T-helper 9 cell (primary cell): ENCODE results near the gene NDUFS7.

Experiments
- DNase-seq: peaks from one replicate; pipeline ENCODE4 v3.0.0-alpha.2; 2020

NDUFS7 gene

DNA sequence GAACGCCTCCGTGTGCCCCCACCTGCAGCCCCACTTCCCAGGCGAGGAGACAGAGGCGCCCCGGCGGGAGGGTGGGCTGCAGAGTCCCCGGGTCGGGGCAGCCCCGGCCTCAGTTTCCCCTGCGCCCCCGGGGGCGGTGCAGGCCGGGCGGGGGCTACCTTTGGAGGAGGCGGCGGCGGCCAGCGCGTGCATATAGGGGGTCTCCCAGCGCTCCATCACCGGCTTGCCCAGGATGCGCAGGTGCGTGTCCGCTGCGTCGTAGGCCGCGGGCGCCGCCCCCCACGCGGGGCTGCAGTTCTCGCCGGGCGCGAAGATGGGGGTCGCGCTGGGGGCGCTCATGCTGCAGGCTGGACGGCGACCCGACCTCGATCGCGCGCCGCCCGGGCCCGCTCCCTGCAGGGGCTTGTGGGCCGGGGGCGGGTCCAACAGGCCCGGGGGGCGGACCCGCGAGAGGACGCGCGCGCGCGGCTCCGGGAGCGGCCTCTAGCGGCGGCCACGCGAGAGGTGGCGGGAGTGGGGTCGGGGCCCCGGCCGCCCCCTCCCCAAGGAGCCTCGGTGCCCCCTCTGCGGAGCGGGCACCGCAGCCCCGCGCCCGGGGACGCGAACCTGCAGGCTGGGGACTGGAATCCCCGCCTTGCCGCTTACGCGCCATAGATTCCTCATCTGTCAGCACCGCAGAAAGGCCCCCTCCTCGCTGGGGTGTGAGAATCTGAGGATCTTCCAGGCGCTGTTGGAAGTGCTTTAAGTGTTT lies 17.6 kb downstream of the NDUFS7 start, which contains the start of gene GAMT:
Gene GAMT, minus strand, starts transcription at position 405 of the 751 bp plus-strand sequence. Its CDS starts 66 bp downstream, at position 339.
- DNase-seq: peak; percentile 46

DNA sequence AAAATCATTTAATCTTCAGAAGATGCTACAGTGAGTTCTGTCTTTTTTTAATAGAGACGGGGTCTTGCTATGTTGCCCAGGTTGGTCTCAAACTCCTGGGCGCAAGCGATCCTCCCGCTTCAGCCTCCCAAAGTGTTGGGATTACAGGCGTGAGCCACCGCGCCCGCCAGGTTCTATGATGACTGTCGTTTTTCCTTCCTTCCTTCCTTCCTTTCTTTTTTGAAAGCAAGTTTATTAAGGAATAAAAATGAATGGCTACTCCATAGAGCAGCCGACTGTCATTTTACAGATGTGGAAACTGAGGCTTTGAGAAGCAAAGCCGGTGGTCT lies 18.1 kb downstream of the NDUFS7 start:
- no peak for DNase-seq

DNA sequence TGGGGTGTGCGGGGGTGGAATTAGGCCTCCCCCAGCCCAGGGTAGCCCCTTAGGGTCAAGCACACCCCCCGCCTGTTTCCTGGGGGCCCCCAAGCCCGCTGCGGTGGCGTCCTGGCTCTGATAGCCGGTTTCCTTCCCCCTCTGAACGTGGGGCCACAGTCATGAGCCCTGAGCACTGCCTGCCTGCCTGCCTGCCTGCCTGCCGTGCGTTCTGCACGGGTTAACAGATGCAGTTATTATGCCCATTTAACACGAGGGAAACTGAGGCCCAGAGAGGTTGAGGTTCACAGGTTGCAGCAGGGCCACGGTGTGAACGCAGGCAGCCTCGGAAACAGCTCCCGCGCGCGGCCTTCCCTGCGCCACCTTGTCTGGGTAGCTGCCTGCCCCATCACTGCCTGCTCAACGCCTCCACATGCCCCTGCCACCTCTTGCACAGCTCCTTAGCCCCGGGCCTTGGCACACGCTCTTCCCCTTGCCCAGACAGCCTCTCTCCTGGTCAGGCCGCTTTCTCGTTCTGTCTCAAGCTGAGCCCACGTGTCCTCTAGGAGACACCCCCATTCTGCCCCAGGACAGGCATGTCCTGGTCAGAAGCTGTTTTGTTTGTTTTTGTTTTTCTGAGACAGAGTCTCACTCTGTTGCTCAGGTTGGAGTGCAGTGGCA lies 18.8 kb downstream of the NDUFS7 start:
- DNase-seq: no peak

DNA sequence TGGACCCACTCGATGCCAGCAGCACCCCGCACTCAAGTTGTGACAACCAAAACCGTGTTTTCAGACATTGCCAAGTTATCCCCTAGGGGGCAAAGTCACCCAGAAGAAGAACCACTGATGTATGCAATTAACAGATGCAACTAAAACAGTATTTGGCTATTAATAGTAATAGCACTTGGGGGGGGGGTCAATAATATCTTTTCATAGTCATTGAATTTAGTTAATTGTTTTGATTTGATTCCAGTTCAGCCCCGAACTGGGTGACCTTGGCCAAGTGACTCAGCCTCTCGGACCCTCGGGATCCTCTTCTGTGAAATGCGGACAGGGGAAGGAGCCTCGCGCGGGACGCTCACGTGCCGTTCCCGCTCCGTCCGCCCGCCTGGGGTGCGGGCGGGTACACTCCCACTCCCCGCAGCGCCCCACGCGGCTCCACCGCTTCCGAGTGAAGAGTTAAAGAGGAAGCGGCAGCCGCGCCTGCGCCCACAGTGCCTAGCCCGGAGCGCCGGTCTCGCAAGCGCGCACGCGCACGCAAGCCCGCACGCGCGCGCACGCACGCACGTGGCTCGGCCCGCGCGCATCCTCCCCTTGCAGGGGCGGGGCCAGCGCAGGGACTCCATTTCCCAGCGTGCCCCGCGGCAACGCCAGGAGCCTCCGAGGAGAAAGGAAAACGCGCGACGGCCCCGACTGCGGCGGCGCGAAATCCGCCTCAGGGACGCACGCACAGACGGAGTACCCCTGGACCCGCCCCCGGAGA lies 23.2 kb downstream of the NDUFS7 start:
- DNase-seq: peak; percentile 98

GRCh38 chr19:1407528-1408299 lies 24.0 kb downstream of the NDUFS7 start, which contains the start of gene DAZAP1:
TSS of gene DAZAP1 (plus strand) at chr19:1407586. CDS start at chr19:1407774, 188 bp downstream.
- DNase-seq: peak; percentile 45

GRCh38 chr19:1408300-1409203 lies 24.8 kb downstream of the NDUFS7 start:
- peak; percentile 42 for DNase-seq

GRCh38 chr19:1409204-1410005 lies 25.7 kb downstream of the NDUFS7 start:
- no peak for DNase-seq

GRCh38 chr19:1410136-1410786 lies 26.6 kb downstream of the NDUFS7 start:
- no peak for DNase-seq

- DNase-seq: no peak
Measured at GRCh38 chr19:1410789-1411188, 27.1 kb downstream of the NDUFS7 start.

DNA sequence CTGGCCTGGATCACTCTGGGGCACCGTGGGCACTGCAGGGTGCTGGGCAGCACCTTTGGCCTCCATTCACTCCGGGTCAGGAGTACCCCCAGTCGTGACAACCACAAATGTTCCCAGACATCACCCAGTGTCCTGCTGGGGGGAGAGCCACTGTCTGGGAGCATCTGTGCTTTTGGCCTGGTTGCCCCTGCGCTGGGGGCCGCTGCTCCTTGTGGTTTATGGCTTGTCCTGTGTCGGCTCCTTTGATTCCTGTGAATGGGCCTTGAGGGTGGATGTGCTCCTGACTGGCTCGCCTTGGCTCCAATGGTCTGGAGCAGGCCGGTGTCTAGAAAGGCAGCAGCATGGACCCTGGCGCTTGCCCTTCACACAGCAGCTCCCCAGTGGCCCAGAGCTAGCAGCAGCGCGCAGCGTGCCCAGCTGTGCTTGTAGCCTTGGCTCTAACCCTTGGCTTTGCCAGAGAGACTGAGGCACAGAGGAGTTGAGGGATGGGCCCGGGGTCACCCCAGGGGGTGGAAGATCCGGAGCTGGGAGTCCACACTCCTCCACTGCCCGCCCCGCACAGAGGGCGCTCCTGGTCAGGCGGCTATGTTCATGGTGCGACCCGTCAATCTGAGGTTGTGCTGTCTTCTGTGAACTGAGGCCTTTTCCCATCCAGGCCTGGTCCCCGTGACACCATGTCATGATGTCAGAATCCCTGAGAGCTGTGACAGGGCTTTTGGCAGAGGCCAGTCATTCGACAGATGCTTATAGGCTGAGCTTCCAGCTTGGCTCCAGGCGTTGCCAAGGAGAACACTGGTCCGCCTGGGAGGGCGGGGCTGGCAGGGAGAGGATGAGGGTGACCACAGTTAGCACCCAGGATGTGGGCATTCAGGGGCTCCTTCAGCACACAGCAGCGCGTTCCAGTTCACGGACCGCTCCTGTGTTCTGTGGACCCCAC lies 27.8 kb downstream of the NDUFS7 start:
- no peak for DNase-seq

- no peak for DNase-seq
Measured at GRCh38 chr19:1412323-1412923, 28.7 kb downstream of the NDUFS7 start.

- no peak for DNase-seq
Measured at GRCh38 chr19:1412995-1413800, 29.5 kb downstream of the NDUFS7 start.

GRCh38 chr19:1416014-1416841 lies 32.5 kb downstream of the NDUFS7 start:
- DNase-seq: no peak

GRCh38 chr19:1417145-1417544 lies 33.4 kb downstream of the NDUFS7 start:
- DNase-seq: no peak

DNA sequence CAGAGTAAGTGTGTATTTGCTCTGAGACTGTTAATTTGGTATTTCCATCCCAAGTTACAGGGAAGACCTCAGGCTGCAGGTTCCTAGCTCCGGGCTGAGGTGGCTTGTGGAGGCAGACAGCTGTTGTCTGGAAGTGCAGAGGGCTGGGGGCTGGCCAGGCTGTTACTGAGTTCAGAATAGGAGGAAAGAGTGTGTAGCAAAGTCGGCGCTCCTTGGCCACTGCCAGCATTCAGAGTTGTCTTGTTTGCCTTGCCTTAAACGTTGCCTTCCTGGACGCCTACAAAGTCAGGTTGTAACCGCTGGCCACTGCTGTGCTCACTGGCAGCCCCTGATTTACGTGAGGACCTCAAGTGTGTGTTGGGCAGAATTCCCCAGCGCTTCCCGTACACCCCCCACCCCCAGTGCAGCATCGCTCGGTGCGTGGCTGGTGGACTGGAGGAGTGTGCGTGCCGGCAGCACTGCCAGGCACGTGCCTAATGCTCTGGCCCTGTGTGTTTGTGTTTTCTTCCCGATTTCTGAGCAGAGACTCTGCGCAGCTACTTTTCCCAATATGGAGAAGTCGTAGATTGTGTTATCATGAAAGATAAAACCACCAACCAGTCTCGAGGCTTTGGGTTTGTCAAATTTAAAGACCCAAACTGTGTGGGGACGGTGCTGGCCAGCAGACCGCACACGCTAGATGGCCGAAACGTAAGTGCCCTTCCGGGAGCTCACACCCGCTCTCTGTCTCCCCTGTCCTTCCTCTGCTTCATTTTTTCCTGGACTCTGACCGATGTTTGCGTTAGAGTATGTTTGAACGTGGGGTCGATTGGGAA lies 34.2 kb downstream of the NDUFS7 start:
- DNase-seq: no peak

- DNase-seq: no peak
Measured at GRCh38 chr19:1418496-1418775, 34.7 kb downstream of the NDUFS7 start.
